Neural progenitor cell (in vitro differentiated cells): Measurements from ENCODE around the gene EXOSC5.

Source experiments
- EZH2 ChIP-seq: fragments of 200-600 bp; sonication (generic); IDR thresholded peaks from 2 replicates; pipeline ENCODE4 v1.6.1; 2017; ENCODE audit warnings: antibody characterized with exemption, mild to moderate bottlenecking, moderate library complexity
- TF ChIP-seq, protein P1 (sequence below): fragments of 200-600 bp; sonication (generic); IDR thresholded peaks from 2 replicates; pipeline ENCODE4 v1.5.1; 2017; ENCODE audit warnings: antibody characterized with exemption, mild to moderate bottlenecking

DNA sequence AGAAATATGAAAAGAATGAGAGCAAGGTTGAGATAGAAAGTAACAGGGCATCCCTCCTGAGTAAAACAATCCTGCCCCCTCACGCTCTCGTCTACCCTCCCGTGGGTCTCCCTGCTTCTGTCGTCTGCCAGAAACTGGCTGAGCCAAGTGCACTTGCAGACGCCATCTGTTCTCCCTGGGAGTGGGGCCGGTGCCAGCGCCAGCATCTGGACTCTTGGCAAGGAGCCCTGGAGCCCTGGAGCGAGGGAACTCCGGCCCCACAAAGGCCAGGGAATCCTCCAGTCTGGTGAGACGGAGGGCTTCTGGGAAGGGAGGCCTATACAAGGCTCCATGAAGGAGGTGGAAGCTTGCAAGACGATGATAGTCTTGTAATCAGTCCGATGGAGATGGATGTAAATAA lies 23.2 kb downstream of the EXOSC5 start:
- TF ChIP-seq, protein P1, sequence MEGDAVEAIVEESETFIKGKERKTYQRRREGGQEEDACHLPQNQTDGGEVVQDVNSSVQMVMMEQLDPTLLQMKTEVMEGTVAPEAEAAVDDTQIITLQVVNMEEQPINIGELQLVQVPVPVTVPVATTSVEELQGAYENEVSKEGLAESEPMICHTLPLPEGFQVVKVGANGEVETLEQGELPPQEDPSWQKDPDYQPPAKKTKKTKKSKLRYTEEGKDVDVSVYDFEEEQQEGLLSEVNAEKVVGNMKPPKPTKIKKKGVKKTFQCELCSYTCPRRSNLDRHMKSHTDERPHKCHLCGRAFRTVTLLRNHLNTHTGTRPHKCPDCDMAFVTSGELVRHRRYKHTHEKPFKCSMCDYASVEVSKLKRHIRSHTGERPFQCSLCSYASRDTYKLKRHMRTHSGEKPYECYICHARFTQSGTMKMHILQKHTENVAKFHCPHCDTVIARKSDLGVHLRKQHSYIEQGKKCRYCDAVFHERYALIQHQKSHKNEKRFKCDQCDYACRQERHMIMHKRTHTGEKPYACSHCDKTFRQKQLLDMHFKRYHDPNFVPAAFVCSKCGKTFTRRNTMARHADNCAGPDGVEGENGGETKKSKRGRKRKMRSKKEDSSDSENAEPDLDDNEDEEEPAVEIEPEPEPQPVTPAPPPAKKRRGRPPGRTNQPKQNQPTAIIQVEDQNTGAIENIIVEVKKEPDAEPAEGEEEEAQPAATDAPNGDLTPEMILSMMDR = no peak
- no peak for TF ChIP-seq EZH2
